MM.1S (cell line): ENCODE measurements around the gene TNFSF9.

Source experiments
- DNase-seq: peaks from one replicate; pipeline ENCODE4 v3.0.0-alpha.2; 2015
- H2AFZ ChIP-seq: fragments of 300-600 bp; sonication (generic); 2 replicates; pipeline ENCODE4 v1.6.0; 2016; ENCODE audit warnings: antibody characterized with exemption, low read length
- H3F3A ChIP-seq: fragments of 300-600 bp; sonication (generic); 2 replicates; pipeline ENCODE4 v1.6.1; 2016; ENCODE audit warnings: mild to moderate bottlenecking, antibody characterized with exemption, low read length, moderate library complexity, mixed read lengths; ENCODE audit not compliant: insufficient read depth
- H3K27ac ChIP-seq: fragments of 300-600 bp; sonication (generic); 2 replicates; pipeline ENCODE4 v1.5.1; 2016; ENCODE audit warnings: mild to moderate bottlenecking, low read length
- H3K27me3 ChIP-seq: fragments of 300-600 bp; sonication (generic); replicated peaks from 2 replicates; pipeline ENCODE4 v1.6.0; 2016; ENCODE audit warnings: low read length; ENCODE audit not compliant: insufficient read depth
- H3K36me3 ChIP-seq: fragments of 300-600 bp; sonication (generic); replicated peaks from 2 replicates; pipeline ENCODE4 v1.6.1; 2016; ENCODE audit warnings: mild to moderate bottlenecking, low read length, mixed read lengths; ENCODE audit not compliant: insufficient read depth
- H3K4me1 ChIP-seq: fragments of 300-600 bp; sonication (generic); 2 replicates; pipeline ENCODE4 v1.6.1; 2016; ENCODE audit warnings: low read length, mixed read lengths
- H3K4me2 ChIP-seq: fragments of 300-600 bp; sonication (generic); 2 replicates; pipeline ENCODE4 v1.6.0; 2016; ENCODE audit warnings: low read depth, low read length
- H3K4me3 ChIP-seq: fragments of 300-600 bp; sonication (generic); 2 replicates; pipeline ENCODE4 v1.5.1; 2016; ENCODE audit warnings: low read length, mixed read lengths
- H3K79me2 ChIP-seq: fragments of 300-600 bp; sonication (generic); 2 replicates; pipeline ENCODE4 v1.6.1; 2016; ENCODE audit warnings: mixed run types, low read length, mixed read lengths
- H3K9ac ChIP-seq: fragments of 300-600 bp; sonication (generic); 2 replicates; pipeline ENCODE4 v1.6.1; 2016; ENCODE audit warnings: low read length, mixed read lengths
- H3K9me2 ChIP-seq: fragments of 300-600 bp; sonication (generic); replicated peaks from 2 replicates; pipeline ENCODE4 v1.6.1; 2016; ENCODE audit warnings: mild to moderate bottlenecking, low read length, mixed read lengths; ENCODE audit not compliant: insufficient read depth
- H3K9me3 ChIP-seq: fragments of 300-600 bp; sonication (generic); replicated peaks from 2 replicates; pipeline ENCODE4 v1.6.1; 2016; ENCODE audit warnings: mild to moderate bottlenecking, low read length, mixed read lengths; ENCODE audit not compliant: insufficient read depth
- H4K20me1 ChIP-seq: fragments of 300-600 bp; sonication (generic); 2 replicates; pipeline ENCODE4 v1.6.1; 2016; ENCODE audit warnings: mild to moderate bottlenecking, low read length, moderate library complexity, mixed read lengths; ENCODE audit not compliant: insufficient read depth
- CTCF ChIP-seq: fragments of 300-600 bp; sonication (generic); IDR thresholded peaks from 2 replicates; pipeline ENCODE4 v1.5.1; 2016; ENCODE audit warnings: antibody characterized with exemption, low read length, mixed read lengths
- EZH2 ChIP-seq: fragments of 300-600 bp; sonication (generic); optimal IDR thresholded peaks from 2 replicates; pipeline ENCODE3; 2017; ENCODE audit warnings: low read depth, mild to moderate bottlenecking, antibody characterized with exemption, low read length, mixed read lengths
- EZH2phosphoT487 ChIP-seq: fragments of 300-600 bp; sonication (generic); IDR thresholded peaks from 2 replicates; pipeline ENCODE4 v1.6.1; 2018; ENCODE audit warnings: antibody characterized with exemption, low read length

Gene TNFSF9

GRCh38 chr19:6516018-6516658, 14.7 kb upstream of the TNFSF9 start:
- Histone ChIP-seq H3K4me1 (peaks cover 15% of the 10 kb centered on the region), H3K27me3 (no peaks in the 10 kb centered on the region; the same call in 1 of the 2 replicates), H3K9me3 (no peaks in the 10 kb centered on the region), H3F3A (peaks cover 17% of the 10 kb centered on the region), H3K36me3 (no peaks in the 10 kb centered on the region), H3K9me2 (no peaks in the 10 kb centered on the region), H3K4me3 (peak overlapping the region; percentile 81), H3K79me2 (no peaks in the 10 kb centered on the region), H3K27ac (peak overlapping the region; percentile 44; the same call in 1 of the 2 replicates), H2AFZ (peak overlapping the region; percentile 89), H4K20me1 (no peaks in the 10 kb centered on the region), H3K4me2 (peak overlapping the region; percentile 96), H3K9ac (peak overlapping the region; percentile 75)
- TF ChIP-seq CTCF (no peak), EZH2phosphoT487 (no peak), EZH2 (no peak)
- peak; percentile 86 for DNase-seq

GRCh38 chr19:6516659-6517291, 14.1 kb upstream of the TNFSF9 start:
- peak; percentile 92 for DNase-seq
- H3K4me2 ChIP-seq: peak overlapping the region; percentile 96
- TF ChIP-seq CTCF (peak; percentile 100), EZH2phosphoT487 (no peak)
- no peaks in the 10 kb centered on the region for H3K79me2 ChIP-seq
- peaks cover 17% of the 10 kb centered on the region for H3F3A ChIP-seq
- H3K4me3 ChIP-seq: peak overlapping the region; percentile 81
- peaks cover 15% of the 10 kb centered on the region for H3K4me1 ChIP-seq
- H3K36me3 ChIP-seq: no peaks in the 10 kb centered on the region
- H4K20me1 ChIP-seq: no peaks in the 10 kb centered on the region
- peak overlapping the region; percentile 44; the same call in 1 of the 2 replicates for H3K27ac ChIP-seq
- H3K9me2 ChIP-seq: no peaks in the 10 kb centered on the region
- H3K9ac ChIP-seq: peak overlapping the region; percentile 75
- no peaks in the 10 kb centered on the region; the same call in 1 of the 2 replicates for H3K27me3 ChIP-seq
- H3K9me3 ChIP-seq: no peaks in the 10 kb centered on the region
- H2AFZ ChIP-seq: peak overlapping the region; percentile 89

- no peak for TF ChIP-seq CTCF
- no peak for TF ChIP-seq EZH2
- no peak for TF ChIP-seq EZH2phosphoT487
- Histone ChIP-seq H3K27ac (peak overlapping the region; percentile 73), H3K4me3 (peak overlapping the region; percentile 36), H3K9me3 (no peaks in the 10 kb centered on the region), H3K9ac (peak overlapping the region; percentile 32), H3K4me1 (peaks cover 15% of the 10 kb centered on the region), H3K79me2 (no peaks in the 10 kb centered on the region), H3K36me3 (no peaks in the 10 kb centered on the region), H3F3A (peaks cover 17% of the 10 kb centered on the region), H4K20me1 (no peaks in the 10 kb centered on the region), H2AFZ (peak overlapping the region; percentile 52), H3K9me2 (no peaks in the 10 kb centered on the region), H3K27me3 (no peaks in the 10 kb centered on the region; the same call in 1 of the 2 replicates), H3K4me2 (peak overlapping the region; percentile 65)
- peak; percentile 70 for DNase-seq
Observed at GRCh38 chr19:6518145-6518911, 12.5 kb upstream of the TNFSF9 start.
